CD4-positive, alpha-beta T cell (primary cell): ENCODE data around the gene FLRT2. TPM values are rescaled to one million over a fixed set of nuclear protein-coding genes. Genes with fewer than 3 reads are reported as not detected.

Source experiments
- ATAC-seq: fragments of 200-7000 bp; cut with Tn5 transposase; one replicate; pipeline ENCODE4 v1.10.0; 2022; ENCODE audit warnings: mild to moderate bottlenecking; ENCODE audit not compliant: poor library complexity
- CTCF ChIA-PET: fragments of 350-600 bp; sonication (Branson Sonifier 250); formaldehyde crosslinking; loops from one replicate; lab custom pipeline; 2021; ENCODE audit warnings: antibody characterized with exemption, inconsistent platforms; lab: Charles Lee
- POLR2A ChIA-PET: fragments of 350-600 bp; sonication (Branson Sonifier 250); formaldehyde crosslinking; loops from one replicate; lab custom pipeline; 2021; ENCODE audit warnings: antibody characterized with exemption, inconsistent platforms; lab: Charles Lee
- DNase-seq, 14 experiments: peaks; one replicate each; pipeline ENCODE4 v3.0.0-alpha.2; 2013 to 2020; ENCODE audit warnings: mixed read lengths in 2 of 14
- H3K27ac ChIP-seq, 2 donors: one replicate each; pipeline versions ENCODE4 v1.5.1 to v1.7.0; 2013; ENCODE audit warnings: low read length in 2 of 2, low read depth in 1 of 2, mild to moderate bottlenecking in 1 of 2
- H3K27me3 ChIP-seq, 2 experiments: 1 replicate in 1 of 2; 2 replicates in 1 of 2; pipeline versions ENCODE4 v1.6.1 to v1.7.0; 2013; ENCODE audit warnings: low read length in 2 of 2, control low read depth in 1 of 2, mild to moderate bottlenecking in 1 of 2, moderate library complexity in 1 of 2; ENCODE audit not compliant: insufficient read depth in 2 of 2, control insufficient read depth in 1 of 2
- H3K36me3 ChIP-seq: one replicate; pipeline ENCODE4 v1.6.1; 2013; ENCODE audit warnings: low read length, control low read depth; ENCODE audit not compliant: insufficient read depth
- H3K4me1 ChIP-seq: one replicate; pipeline ENCODE4 v1.6.1; 2013; ENCODE audit warnings: low read length, control low read depth; ENCODE audit not compliant: insufficient read depth
- H3K4me3 ChIP-seq: one replicate; pipeline ENCODE4 v1.5.1; 2013; ENCODE audit warnings: mild to moderate bottlenecking, low read length, moderate library complexity
- H3K9me3 ChIP-seq, 2 experiments: 1 replicate in 1 of 2; 2 replicates in 1 of 2; pipeline versions ENCODE4 v1.6.1 to v1.7.0; 2013; ENCODE audit warnings: low read length in 2 of 2, mild to moderate bottlenecking in 2 of 2, control low read depth in 1 of 2, moderate library complexity in 1 of 2; ENCODE audit not compliant: control insufficient read depth in 1 of 2, insufficient read depth in 1 of 2
- H3K27ac Mint-ChIP-seq: one replicate; pipeline ENCODE4 v1.8.0; 2020; ENCODE audit warnings: mixed read lengths
- H3K27me3 Mint-ChIP-seq: one replicate; pipeline ENCODE4 v1.8.0; 2021; ENCODE audit warnings: mixed read lengths
- H3K36me3 Mint-ChIP-seq: one replicate; pipeline ENCODE4 v1.8.0; 2021; ENCODE audit warnings: low read depth, mixed read lengths
- H3K4me1 Mint-ChIP-seq: one replicate; pipeline ENCODE4 v1.8.0; 2021; ENCODE audit warnings: low read depth, mixed read lengths
- H3K4me3 Mint-ChIP-seq: one replicate; pipeline ENCODE4 v1.8.0; 2020; ENCODE audit warnings: mild to moderate bottlenecking, mixed read lengths
- H3K9me3 Mint-ChIP-seq: one replicate; pipeline ENCODE4 v1.8.0; 2020; ENCODE audit warnings: mixed read lengths
- intact Hi-C, 2 experiments: fragments of 100-400 bp; cut with DNase I in 1 of 2; cut with micrococcal nuclease in 1 of 2; formaldehyde crosslinking; loops; one replicate each; pipeline versions ENCODE4 v1.15.1 to v1.9.0; 2023 to 2025; cut with DNase I, micrococcal nuclease
- total RNA-seq, 174 experiments: library from RNA in 2 of 174; stranded (reverse) in 2 of 174; gene quantifications; one replicate each; pipeline ENCODE4 v1.2.3 and lab custom pipeline; 2021 to 2026
- TF ChIP-seq, protein P1 (sequence below): fragments of 200-600 bp; IDR thresholded peaks from one replicate; pipeline ENCODE4 v1.8.0; 2022; ENCODE audit warnings: antibody characterized with exemption, mild to moderate bottlenecking

Gene FLRT2
- total RNA-seq, 2 experiments from 2014 or later: not detected

DNA sequence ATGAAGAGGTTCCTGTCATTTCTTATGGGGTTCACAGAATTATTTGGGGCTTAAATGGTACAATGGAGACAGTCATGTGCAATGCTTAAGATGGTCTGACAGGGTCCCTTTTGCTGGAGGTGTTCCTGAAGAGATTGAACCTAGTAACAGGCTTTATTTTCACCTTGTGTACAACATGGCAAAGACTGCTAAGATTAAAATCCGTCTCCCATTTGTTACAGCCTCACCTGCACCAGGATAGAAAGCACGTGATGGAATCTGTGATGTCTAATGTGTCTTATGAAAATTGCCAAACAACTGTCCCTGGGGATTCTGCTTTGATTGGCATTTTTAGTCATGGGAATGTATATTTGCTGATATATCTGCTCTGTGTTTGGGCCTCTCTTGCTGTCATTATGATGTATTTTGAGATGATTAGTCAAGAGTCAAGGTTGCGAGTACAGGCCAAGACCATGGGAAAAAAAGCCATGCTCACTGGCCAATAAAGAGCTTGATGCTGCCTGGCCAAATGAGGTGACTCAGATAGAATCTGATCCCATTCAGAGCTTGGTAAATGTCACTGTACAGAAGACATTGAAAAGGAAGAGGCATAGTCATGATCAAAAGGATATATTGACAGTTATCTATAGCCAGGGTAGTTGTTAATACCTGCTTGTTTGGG, 96.1 kb downstream of the FLRT2 start:
- Histone ChIP-seq H3K9me3 (peaks cover 0 to 10% of the 10 kb centered on the region in 2 experiments), H3K27ac (no peak overlapping the region), H3K36me3 (no peaks in the 10 kb centered on the region), H3K4me3 (no peak overlapping the region), H3K4me1 (no peaks in the 10 kb centered on the region), H3K27me3 (no peaks in the 10 kb centered on the region)
- TF ChIP-seq, protein P1, sequence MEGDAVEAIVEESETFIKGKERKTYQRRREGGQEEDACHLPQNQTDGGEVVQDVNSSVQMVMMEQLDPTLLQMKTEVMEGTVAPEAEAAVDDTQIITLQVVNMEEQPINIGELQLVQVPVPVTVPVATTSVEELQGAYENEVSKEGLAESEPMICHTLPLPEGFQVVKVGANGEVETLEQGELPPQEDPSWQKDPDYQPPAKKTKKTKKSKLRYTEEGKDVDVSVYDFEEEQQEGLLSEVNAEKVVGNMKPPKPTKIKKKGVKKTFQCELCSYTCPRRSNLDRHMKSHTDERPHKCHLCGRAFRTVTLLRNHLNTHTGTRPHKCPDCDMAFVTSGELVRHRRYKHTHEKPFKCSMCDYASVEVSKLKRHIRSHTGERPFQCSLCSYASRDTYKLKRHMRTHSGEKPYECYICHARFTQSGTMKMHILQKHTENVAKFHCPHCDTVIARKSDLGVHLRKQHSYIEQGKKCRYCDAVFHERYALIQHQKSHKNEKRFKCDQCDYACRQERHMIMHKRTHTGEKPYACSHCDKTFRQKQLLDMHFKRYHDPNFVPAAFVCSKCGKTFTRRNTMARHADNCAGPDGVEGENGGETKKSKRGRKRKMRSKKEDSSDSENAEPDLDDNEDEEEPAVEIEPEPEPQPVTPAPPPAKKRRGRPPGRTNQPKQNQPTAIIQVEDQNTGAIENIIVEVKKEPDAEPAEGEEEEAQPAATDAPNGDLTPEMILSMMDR: no peak
- intact Hi-C loops: no loop called here
- Mint-ChIP-seq H3K36me3 (no peaks in the 10 kb centered on the region), H3K4me3 (no peak overlapping the region), H3K27me3 (no peaks in the 10 kb centered on the region), H3K9me3 (peaks cover 2% of the 10 kb centered on the region), H3K4me1 (no peaks in the 10 kb centered on the region), H3K27ac (no peak overlapping the region)
- ChIA-PET CTCF (no interaction called here), POLR2A (no interaction called here)
- no peak for DNase-seq
- ATAC-seq: no peak

DNA sequence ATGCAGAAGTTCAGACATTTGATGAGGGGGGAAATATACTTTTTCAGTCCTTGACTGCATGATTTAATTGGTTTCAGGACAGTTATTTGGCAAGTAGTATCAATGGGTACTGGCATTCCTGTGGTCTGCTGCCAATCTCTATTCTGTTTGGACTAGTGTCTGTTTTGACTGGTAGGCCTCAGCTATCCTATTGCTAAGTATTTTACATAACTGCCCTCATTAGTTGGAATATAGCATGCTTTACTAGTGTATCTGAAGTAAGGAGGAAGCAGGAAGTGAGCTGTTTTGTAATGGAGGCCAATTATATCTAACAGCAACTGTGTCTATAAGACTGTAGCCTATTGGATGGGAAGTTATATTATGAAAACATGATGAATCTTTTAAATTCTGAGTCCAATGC, 104.3 kb downstream of the FLRT2 start:
- DNase-seq (no peak), ATAC-seq (no peak)
- no peak overlapping the region for H3K27ac ChIP-seq
- H3K4me1 Mint-ChIP-seq: no peaks in the 10 kb centered on the region
- H3K9me3 Mint-ChIP-seq: peaks cover 3% of the 10 kb centered on the region
- no peaks in the 10 kb centered on the region for H3K9me3 ChIP-seq
- H3K4me3 ChIP-seq: no peak overlapping the region
- POLR2A ChIA-PET: no interaction called here
- H3K36me3 Mint-ChIP-seq: no peaks in the 10 kb centered on the region
- H3K4me3 Mint-ChIP-seq: no peak overlapping the region
- no peaks in the 10 kb centered on the region for H3K36me3 ChIP-seq
- no peaks in the 10 kb centered on the region for H3K4me1 ChIP-seq
- no peaks in the 10 kb centered on the region for H3K27me3 Mint-ChIP-seq
- H3K27me3 ChIP-seq: no peaks in the 10 kb centered on the region
- H3K27ac Mint-ChIP-seq: no peak overlapping the region
- TF ChIP-seq, protein P1: no peak
- CTCF ChIA-PET: no interaction called here
- intact Hi-C loops: no loop called here

DNA sequence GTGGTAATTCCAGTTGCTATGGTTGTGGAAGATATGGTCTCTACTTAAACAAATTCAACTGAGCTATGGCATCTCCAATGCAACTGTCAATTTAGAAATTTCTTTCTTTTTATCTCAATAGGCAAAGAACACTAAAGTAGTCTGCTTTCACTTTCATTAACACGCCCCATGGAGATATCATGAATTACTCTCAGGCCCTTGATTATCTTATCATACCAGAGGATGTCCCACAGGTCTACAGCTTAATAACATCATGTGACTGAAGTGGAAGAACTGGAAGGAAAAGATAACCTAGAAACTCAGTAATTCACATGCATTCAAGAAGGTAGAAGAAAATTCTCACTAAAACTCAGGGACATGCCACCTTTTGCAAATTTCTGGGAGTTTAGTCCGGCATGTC, 114.3 kb downstream of the FLRT2 start:
- Mint-ChIP-seq H3K36me3 (no peaks in the 10 kb centered on the region), H3K27me3 (no peaks in the 10 kb centered on the region), H3K4me1 (no peaks in the 10 kb centered on the region), H3K4me3 (no peak overlapping the region), H3K27ac (no peak overlapping the region), H3K9me3 (no peaks in the 10 kb centered on the region)
- Histone ChIP-seq H3K27me3 (no peaks in the 10 kb centered on the region), H3K9me3 (peaks cover 0 to 4% of the 10 kb centered on the region in 2 experiments), H3K4me3 (no peak overlapping the region), H3K36me3 (no peaks in the 10 kb centered on the region), H3K4me1 (no peaks in the 10 kb centered on the region), H3K27ac (no peak overlapping the region)
- TF ChIP-seq, protein P1: no peak
- intact Hi-C loops: no loop called here
- no peak for ATAC-seq
- DNase-seq: no peak
- POLR2A ChIA-PET: no interaction called here
- CTCF ChIA-PET: no interaction called here
